DMS53 (cell line): ENCODE results near the gene MSTN.
"Not testable (repeated sequence)": the region's sequence is repeated elsewhere in the genome, so short reads cannot be mapped to it uniquely, and the experiment has no call there.

ENCODE experiments used
- DNase-seq: peaks from one replicate; lab custom pipeline; 2025; lab: John Stamatoyannopoulos, UW

MSTN gene

GRCh38 chr2:190063624-190064023 lies 1.1 kb upstream of the MSTN start:
- no peak for DNase-seq

GRCh38 chr2:190062053-190062452 lies 476 bp downstream of the MSTN start:
- DNase-seq, result no peak

DNA sequence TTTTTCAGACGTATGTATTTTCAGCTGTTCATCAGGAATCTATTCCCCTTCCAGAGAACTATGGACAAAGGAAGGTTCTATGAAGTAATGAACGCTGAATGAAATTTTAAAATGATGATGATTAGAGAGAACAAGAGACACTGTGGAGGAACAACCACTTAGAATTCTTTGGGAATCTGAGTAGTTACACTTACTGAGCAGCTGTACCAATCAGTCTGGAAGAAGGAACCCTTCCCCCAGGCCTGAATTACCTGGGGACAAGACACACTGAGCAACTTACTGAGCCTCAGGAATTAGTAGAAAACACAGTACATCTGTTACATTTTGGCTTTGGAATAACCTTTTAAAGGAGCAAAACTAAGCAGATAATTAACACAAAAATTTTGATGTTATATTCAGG lies 1.9 kb downstream of the MSTN start:
- DNase-seq, result no peak

DNA sequence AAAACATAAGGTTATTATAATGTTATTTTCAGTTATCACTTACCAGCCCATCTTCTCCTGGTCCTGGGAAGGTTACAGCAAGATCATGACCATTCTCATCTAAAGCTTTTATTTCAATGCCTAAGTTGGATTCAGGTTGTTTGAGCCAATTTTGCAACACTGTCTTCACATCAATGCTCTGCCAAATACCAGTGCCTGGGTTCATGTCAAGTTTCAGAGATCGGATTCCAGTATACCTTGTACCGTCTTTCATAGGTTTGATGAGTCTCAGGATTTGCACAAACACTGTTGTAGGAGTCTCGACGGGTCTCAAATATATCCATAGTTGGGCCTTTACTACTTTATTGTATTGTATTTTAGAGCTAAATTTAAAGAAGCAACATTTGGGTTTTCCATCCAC lies 2.5 kb downstream of the MSTN start:
- no peak for DNase-seq

- no peak for DNase-seq
Observed at GRCh38 chr2:190053426-190053825, 9.1 kb downstream of the MSTN start.

GRCh38 chr2:190052307-190052706 lies 10.2 kb downstream of the MSTN start:
- no peak for DNase-seq

DNA sequence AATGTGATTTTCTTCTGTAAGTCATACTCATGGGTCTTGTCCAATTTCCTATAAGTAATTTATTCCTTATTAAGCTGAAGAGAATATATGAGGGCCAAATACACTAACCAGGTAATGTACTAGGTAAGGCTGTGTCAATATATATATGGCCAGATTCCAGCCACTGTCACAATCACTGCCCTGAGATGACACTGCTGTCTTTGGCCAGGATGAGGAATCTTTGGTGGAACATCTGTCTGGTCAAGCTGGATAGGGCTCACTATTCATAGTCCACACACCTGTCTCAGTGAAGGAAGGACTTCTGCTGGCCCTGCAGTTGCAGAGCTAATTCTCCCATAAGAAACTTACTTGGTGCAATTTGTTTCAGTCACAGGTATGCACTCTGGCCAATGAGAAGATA lies 11.3 kb downstream of the MSTN start:
- DNase-seq, result peak; percentile 21

DNA sequence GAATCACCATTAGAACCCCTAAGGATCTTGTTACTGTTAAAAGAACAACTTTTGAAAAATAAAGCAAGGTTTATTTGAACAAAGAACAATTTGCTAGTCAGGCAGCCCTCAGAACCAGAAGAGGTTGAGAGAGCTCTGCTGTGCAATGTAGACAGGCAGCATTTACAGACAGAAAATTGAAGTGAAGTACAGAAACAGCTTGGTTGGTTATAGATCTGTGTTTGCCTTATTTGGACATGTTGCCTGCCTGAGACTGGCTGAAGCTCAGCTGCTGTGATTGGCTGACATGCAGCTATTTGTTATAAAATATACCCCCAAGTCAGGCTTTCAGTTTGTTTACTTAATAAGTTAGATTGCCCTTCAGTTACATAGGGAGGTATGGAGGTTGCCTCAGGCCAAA lies 12.5 kb downstream of the MSTN start:
- peak; percentile 17 for DNase-seq

- no peak for DNase-seq
Observed at GRCh38 chr2:190044866-190045265, 17.7 kb downstream of the MSTN start.

- no peak for DNase-seq
Observed at GRCh38 chr2:190043441-190043840, 19.1 kb downstream of the MSTN start.

GRCh38 chr2:190036071-190036470 lies 26.5 kb downstream of the MSTN start:
- no peak for DNase-seq

GRCh38 chr2:190034417-190034816 lies 28.1 kb downstream of the MSTN start:
- not testable (repeated sequence) for DNase-seq

DNA sequence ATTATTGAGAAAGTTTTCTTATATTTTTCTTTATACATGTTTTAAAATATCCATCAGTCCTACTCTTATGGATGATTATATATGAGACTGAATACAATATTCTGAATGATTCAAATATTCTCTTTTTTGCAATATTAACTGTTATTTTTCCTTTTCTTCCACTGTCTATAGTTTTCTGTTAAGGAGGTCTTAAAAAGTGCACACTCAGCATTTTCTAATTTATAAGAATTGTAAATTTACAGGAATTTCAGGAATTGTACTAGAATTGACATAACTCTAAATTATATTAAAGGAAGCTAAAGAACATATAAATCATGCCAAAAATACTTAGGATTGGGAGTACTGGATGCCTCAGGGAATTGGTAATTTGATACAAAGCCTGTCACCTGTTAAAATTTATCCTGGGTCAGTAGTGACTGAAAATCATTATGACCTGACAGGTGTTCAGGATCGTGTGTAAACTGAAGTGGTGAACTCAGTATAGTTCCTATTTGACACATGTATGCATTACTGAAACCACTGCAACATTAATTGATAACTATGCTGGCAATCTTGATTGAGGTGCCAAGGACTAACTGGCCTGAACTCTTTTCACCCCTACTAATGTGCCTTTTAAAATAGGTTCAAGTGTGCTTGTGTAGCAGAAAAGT lies 30.4 kb downstream of the MSTN start:
- peak; percentile 62 for DNase-seq

GRCh38 chr2:190023860-190024259 lies 38.7 kb downstream of the MSTN start:
- peak; percentile 83 for DNase-seq

- no peak for DNase-seq
Observed at GRCh38 chr2:190020720-190021119, 41.8 kb downstream of the MSTN start.

DNA sequence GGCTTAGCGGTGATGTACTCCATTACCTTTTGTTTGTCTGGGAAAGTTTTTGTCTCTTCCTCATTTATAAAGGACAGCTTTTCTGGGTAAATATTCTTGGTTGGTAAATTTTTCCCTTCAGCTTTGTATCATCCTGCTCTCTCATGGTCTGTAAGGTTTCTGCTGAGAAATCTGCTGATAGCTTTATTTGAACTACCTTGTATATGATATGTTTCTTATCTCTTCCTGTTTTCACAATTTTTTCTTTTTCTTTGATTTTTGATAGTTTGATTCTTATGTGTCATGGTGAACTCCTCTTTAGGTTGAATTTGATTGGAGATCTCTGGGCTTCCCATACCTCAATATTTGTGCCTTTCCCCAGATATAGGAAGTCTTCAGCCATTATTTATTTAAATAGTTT lies 44.7 kb downstream of the MSTN start:
- DNase-seq, result no peak

DNA sequence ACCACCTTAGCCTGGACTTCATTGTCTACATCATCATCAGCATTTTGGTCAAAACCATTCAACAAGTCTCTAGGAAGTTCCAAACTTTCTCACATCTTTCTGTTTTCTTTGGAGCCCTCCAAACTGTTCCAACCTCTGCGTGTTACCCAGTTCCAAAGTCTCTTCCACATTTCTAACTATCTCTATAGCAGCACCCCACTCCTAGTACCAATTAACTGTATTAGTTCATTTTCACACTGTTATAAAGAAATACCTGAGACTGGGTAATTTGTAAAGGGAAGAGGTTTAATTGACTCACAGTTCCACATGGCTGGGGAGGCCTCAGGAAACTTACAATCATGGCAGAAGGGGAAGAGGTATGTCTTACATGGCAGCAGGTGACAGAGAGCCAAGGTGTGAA lies 46.6 kb downstream of the MSTN start:
- DNase-seq, result not testable (repeated sequence)
